Activated T-cell treated with anti-CD3 and anti-CD28 coated beads for 4 hours (primary cell): Measurements from ENCODE around the gene FBRSL1.

Experiments used
- DNase-seq: peaks from one replicate; pipeline ENCODE4 v3.0.0-alpha.2; 2020

Gene FBRSL1

DNA sequence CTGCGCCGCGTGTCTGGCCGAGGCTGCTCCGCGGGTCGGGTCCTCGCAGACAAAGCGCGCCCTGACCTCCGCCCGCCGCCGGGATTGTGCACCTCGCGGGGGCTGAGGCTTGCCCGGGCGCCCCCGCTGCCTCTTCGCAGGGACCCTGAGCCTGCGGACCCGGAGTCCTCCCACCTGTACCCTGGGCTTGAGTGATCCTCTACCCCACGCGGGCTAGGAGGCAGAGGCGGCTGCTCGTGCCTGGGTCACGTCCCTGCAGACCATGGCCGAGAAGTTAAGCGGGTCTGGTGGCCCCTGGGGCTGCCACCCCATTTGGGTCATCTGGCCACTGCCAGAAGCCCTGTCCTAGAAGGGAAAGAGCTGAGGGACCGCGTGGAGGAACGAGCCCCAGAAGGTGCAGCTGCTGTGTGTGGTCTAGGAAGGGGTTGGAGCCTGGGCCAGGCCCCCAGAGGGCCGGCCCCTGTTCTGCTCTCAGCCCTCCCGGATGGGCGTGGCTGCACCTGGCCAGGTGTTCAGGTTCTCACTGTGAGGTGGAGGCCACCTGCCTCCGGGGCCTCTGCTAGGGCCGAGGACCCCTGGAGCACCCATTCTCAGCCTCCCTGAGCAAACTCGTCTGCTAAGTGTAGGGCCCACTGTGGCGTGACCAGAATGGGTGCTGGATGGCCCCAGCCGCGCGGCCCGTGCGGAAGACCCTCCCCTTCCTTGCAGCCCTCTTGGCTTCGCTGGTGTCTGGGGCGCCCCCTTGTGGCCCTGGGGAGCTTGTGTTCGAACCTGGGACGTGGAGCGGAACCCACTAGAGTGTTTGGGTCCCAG lies 70.9 kb downstream of the FBRSL1 start:
- peak; percentile 59 for DNase-seq
